ENCODE measurements around the gene BMP8B.
"Not testable (repeated sequence)": the region's sequence is repeated elsewhere in the genome, so short reads cannot be mapped to it uniquely, and the experiment has no call there.

Gene BMP8B

GRCh38 chr1:39775676-39776399 is 12.8 kb downstream of the BMP8B start:
- H3K14ac ChIP-seq (ENCODE audit: low read length); H2AFZ ChIP-seq (ENCODE audit: insufficient read depth, low read length, poor library complexity); H2AK5ac ChIP-seq (ENCODE audit: low read length); H3K9me3 ChIP-seq (ENCODE audit: insufficient read depth, low read depth, low read length); H4K91ac ChIP-seq (ENCODE audit: low read depth, low read length); H3K4me3 ChIP-seq (ENCODE audit: low read depth, low read length); H3K36me3 ChIP-seq (ENCODE audit: control insufficient read depth in 1 of 2, insufficient read depth in 2 of 2, low read length in 2 of 2); H3K23ac ChIP-seq (ENCODE audit: low read length); H3K9ac ChIP-seq (ENCODE audit: low read length); H3K27me3 ChIP-seq (ENCODE audit: insufficient read depth, low read length); H3K4me2 ChIP-seq (ENCODE audit: low read length); H3K79me2 ChIP-seq (ENCODE audit: control insufficient read depth, insufficient read depth, low read length, poor library complexity); H2BK12ac ChIP-seq (ENCODE audit: low read length); H3K4me1 ChIP-seq (ENCODE audit: control insufficient read depth in 1 of 2, insufficient read depth in 2 of 2, low read length in 2 of 2); H4K12ac ChIP-seq (ENCODE audit: low read depth, low read length); H2BK5ac ChIP-seq (ENCODE audit: low read depth, low read length, poor library complexity); H3K18ac ChIP-seq (ENCODE audit: low read length); DNase-seq; H3K79me1 ChIP-seq (ENCODE audit: low read length); H4K8ac ChIP-seq (ENCODE audit: low read depth, low read length); H2BK120ac ChIP-seq (ENCODE audit: insufficient read depth, low read length, poor library complexity); H3K4ac ChIP-seq (ENCODE audit: low read depth, low read length); H3K27ac ChIP-seq (ENCODE audit: low read depth, low read length): not testable (repeated sequence)
- WGBS (ENCODE audit: extremely low coverage, insufficient coverage, insufficient read length), result no CpG with 5 or more reads among the region's 20 CpGs

DNA sequence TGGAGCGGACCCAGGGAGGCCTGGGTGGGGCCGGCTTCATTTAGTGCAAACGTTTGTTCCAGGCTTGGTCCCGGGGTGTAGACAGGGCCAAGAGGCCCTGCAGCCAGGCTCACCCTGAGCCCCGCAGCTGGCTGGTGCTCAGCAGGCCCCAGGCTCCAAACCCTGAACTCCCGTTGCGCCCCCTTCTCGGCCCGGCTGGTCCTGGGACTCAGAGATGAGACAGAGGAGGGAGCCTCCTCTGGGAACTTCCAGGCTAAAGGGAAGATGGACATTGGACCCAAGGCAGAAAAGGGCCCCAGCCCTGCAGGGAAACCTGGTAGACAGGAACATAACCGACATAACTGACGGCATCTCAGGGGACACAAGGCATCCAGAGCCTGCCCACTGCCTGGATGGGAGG is 13.5 kb downstream of the BMP8B start:
- not testable (repeated sequence) for DNase-seq; H2BK5ac ChIP-seq (ENCODE audit: low read depth, low read length, poor library complexity); H3K27ac ChIP-seq (ENCODE audit: low read depth, low read length); H2BK120ac ChIP-seq (ENCODE audit: insufficient read depth, low read length, poor library complexity); H3K27me3 ChIP-seq (ENCODE audit: insufficient read depth, low read length); H4K8ac ChIP-seq (ENCODE audit: low read depth, low read length); H3K4ac ChIP-seq (ENCODE audit: low read depth, low read length); H3K14ac ChIP-seq (ENCODE audit: low read length); H3K9me3 ChIP-seq (ENCODE audit: insufficient read depth, low read depth, low read length); H2AK5ac ChIP-seq (ENCODE audit: low read length); H2AFZ ChIP-seq (ENCODE audit: insufficient read depth, low read length, poor library complexity); H3K9ac ChIP-seq (ENCODE audit: low read length); H3K79me1 ChIP-seq (ENCODE audit: low read length); H3K18ac ChIP-seq (ENCODE audit: low read length); H3K4me2 ChIP-seq (ENCODE audit: low read length); H4K12ac ChIP-seq (ENCODE audit: low read depth, low read length); H3K36me3 ChIP-seq (ENCODE audit: control insufficient read depth in 1 of 2, insufficient read depth in 2 of 2, low read length in 2 of 2); H4K91ac ChIP-seq (ENCODE audit: low read depth, low read length); H3K4me1 ChIP-seq (ENCODE audit: control insufficient read depth in 1 of 2, insufficient read depth in 2 of 2, low read length in 2 of 2); H3K4me3 ChIP-seq (ENCODE audit: low read depth, low read length); H3K79me2 ChIP-seq (ENCODE audit: control insufficient read depth, insufficient read depth, low read length, poor library complexity); H2BK12ac ChIP-seq (ENCODE audit: low read length); H3K23ac ChIP-seq (ENCODE audit: low read length)
- no CpG with 5 or more reads among the region's 11 CpGs for WGBS (ENCODE audit: extremely low coverage, insufficient coverage, insufficient read length)

DNA sequence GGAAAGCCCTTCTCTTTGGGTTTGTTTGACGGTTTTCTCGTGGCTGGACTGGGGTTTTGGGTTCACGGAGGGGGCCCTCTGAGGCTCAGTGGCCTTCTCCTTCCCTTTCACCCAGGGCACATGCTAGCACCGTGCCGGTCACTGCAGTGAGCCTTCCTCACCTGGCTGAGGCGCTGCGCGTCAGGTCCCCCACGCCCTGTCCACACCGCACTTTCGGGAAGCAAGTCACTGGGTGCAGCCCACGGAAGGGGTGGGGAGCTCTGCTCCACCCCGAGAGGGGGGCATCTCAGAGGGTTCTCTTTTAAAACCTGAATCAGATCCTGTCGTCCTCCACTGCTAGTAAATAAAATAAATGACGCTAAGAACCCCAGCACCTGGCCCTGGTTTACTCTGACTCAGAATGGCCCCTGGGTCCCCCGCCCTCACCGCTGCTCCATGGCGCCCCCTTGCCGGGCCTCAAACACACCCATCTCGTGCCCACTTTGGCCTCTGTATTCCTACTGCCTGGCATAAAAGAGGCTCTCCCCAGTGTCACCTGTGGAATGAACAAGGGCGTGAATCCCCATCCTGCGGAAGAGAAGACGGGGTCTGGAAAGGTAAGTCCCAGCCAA is 15.2 kb downstream of the BMP8B start:
- DNase-seq; H2AFZ ChIP-seq (ENCODE audit: insufficient read depth, low read length, poor library complexity); H2AK5ac ChIP-seq (ENCODE audit: low read length); H2BK120ac ChIP-seq (ENCODE audit: insufficient read depth, low read length, poor library complexity); H3K9me3 ChIP-seq (ENCODE audit: insufficient read depth, low read depth, low read length); H3K4me3 ChIP-seq (ENCODE audit: low read depth, low read length); H4K91ac ChIP-seq (ENCODE audit: low read depth, low read length); H2BK12ac ChIP-seq (ENCODE audit: low read length); H4K12ac ChIP-seq (ENCODE audit: low read depth, low read length); H3K4me1 ChIP-seq (ENCODE audit: control insufficient read depth in 1 of 2, insufficient read depth in 2 of 2, low read length in 2 of 2); H3K23ac ChIP-seq (ENCODE audit: low read length); H3K18ac ChIP-seq (ENCODE audit: low read length); H3K4ac ChIP-seq (ENCODE audit: low read depth, low read length); H3K79me1 ChIP-seq (ENCODE audit: low read length); H3K4me2 ChIP-seq (ENCODE audit: low read length); H2BK5ac ChIP-seq (ENCODE audit: low read depth, low read length, poor library complexity); H4K8ac ChIP-seq (ENCODE audit: low read depth, low read length); H3K14ac ChIP-seq (ENCODE audit: low read length); H3K36me3 ChIP-seq (ENCODE audit: control insufficient read depth in 1 of 2, insufficient read depth in 2 of 2, low read length in 2 of 2); H3K27ac ChIP-seq (ENCODE audit: low read depth, low read length); H3K27me3 ChIP-seq (ENCODE audit: insufficient read depth, low read length); H3K79me2 ChIP-seq (ENCODE audit: control insufficient read depth, insufficient read depth, low read length, poor library complexity); H3K9ac ChIP-seq (ENCODE audit: low read length): not testable (repeated sequence)
- WGBS (ENCODE audit: extremely low coverage, insufficient coverage, insufficient read length), result no CpG with 5 or more reads among the region's 23 CpGs

- not testable (repeated sequence) for H3K4me1 ChIP-seq (ENCODE audit: control insufficient read depth in 1 of 2, insufficient read depth in 2 of 2, low read length in 2 of 2); H4K91ac ChIP-seq (ENCODE audit: low read depth, low read length); H2AFZ ChIP-seq (ENCODE audit: insufficient read depth, low read length, poor library complexity); H2BK120ac ChIP-seq (ENCODE audit: insufficient read depth, low read length, poor library complexity); H3K79me2 ChIP-seq (ENCODE audit: control insufficient read depth, insufficient read depth, low read length, poor library complexity); H3K4ac ChIP-seq (ENCODE audit: low read depth, low read length); H4K12ac ChIP-seq (ENCODE audit: low read depth, low read length); H2BK12ac ChIP-seq (ENCODE audit: low read length); H3K4me2 ChIP-seq (ENCODE audit: low read length); H4K8ac ChIP-seq (ENCODE audit: low read depth, low read length); H2BK5ac ChIP-seq (ENCODE audit: low read depth, low read length, poor library complexity); H3K23ac ChIP-seq (ENCODE audit: low read length); H3K9me3 ChIP-seq (ENCODE audit: insufficient read depth, low read depth, low read length); H3K18ac ChIP-seq (ENCODE audit: low read length); DNase-seq; H3K9ac ChIP-seq (ENCODE audit: low read length); H3K79me1 ChIP-seq (ENCODE audit: low read length); H3K27ac ChIP-seq (ENCODE audit: low read depth, low read length); H3K4me3 ChIP-seq (ENCODE audit: low read depth, low read length); H3K27me3 ChIP-seq (ENCODE audit: insufficient read depth, low read length); H3K14ac ChIP-seq (ENCODE audit: low read length); H3K36me3 ChIP-seq (ENCODE audit: control insufficient read depth in 1 of 2, insufficient read depth in 2 of 2, low read length in 2 of 2); H2AK5ac ChIP-seq (ENCODE audit: low read length)
- no CpG with 5 or more reads among the region's 57 CpGs for whole genome bisulfite sequencing (ENCODE audit: extremely low coverage, insufficient coverage, insufficient read length)
Measured at GRCh38 chr1:39771022-39771532, 17.6 kb downstream of the BMP8B start, which contains the start of gene OXCT2. TSS of gene OXCT2 (minus strand) at chr1:39771348. CDS start at chr1:39771255, 93 bp downstream.
